K562 (cell line): ENCODE measurements around the gene LIMCH1.

Experiments used
- AFF4 ChIP-seq: sonication (generic); formaldehyde crosslinking; IDR thresholded peaks from 2 replicates; pipeline ENCODE4 v1.8.0; 2023; ENCODE audit warnings: mild to moderate bottlenecking, missing genetic modification reagents
- CREB3 ChIP-seq: fragments of 450-650 bp; conservative IDR thresholded peaks from 2 replicates; pipeline ENCODE4 v1.6.1; 2016; ENCODE audit warnings: missing genetic modification characterization, low read depth, mild to moderate bottlenecking, missing compliant biosample characterization, moderate library complexity
- ILF3 ChIP-seq: fragments of 450-650 bp; IDR thresholded peaks from 2 replicates; pipeline ENCODE4 v1.6.1; 2018; ENCODE audit warnings: antibody characterized with exemption, mild to moderate bottlenecking, moderate library complexity, borderline replicate concordance
- MAFF ChIP-seq: IDR thresholded peaks from 2 replicates; pipeline ENCODE4 v1.6.1; 2012; ENCODE audit warnings: low read length, improper control_type of control experiment
- POLR2A ChIP-seq: fragments of 450-650 bp; conservative IDR thresholded peaks from 2 replicates; pipeline ENCODE4 v1.6.1; 2016
- PTBP1 ChIP-seq: fragments of 200-400 bp; formaldehyde crosslinking; IDR thresholded peaks from 2 replicates; pipeline ENCODE4 v1.6.1; 2017; ENCODE audit warnings: low read depth, low read length
- TEAD2 ChIP-seq: fragments of 450-650 bp; IDR thresholded peaks from 2 replicates; pipeline ENCODE4 v1.6.1; 2016; ENCODE audit warnings: missing genetic modification characterization, control low read depth, missing compliant biosample characterization
- TRIM28 ChIP-seq: fragments of 450-650 bp; IDR thresholded peaks from 2 replicates; pipeline ENCODE4 v1.6.1; 2017
- ZBTB34 ChIP-seq: fragments of 250-450 bp; sonication (Bioruptor Pico); IDR thresholded peaks from 2 replicates; pipeline ENCODE4 v1.8.0; 2021; ENCODE audit warnings: mild to moderate bottlenecking, moderate library complexity
- ZKSCAN8 ChIP-seq: fragments of 200-800 bp; sonication (Bioruptor generic); IDR thresholded peaks from 2 replicates; pipeline ENCODE4 v1.6.1; 2016; ENCODE audit warnings: missing genetic modification characterization, missing compliant biosample characterization
- ZNF197 ChIP-seq: fragments of 200-800 bp; sonication (Bioruptor generic); IDR thresholded peaks from 2 replicates; pipeline ENCODE4 v1.6.1; 2016; ENCODE audit warnings: low read depth, missing genetic modification characterization, missing compliant biosample characterization

GRCh38 chr4:41517121-41517520 lies 20.8 kb upstream of the LIMCH1 start:
- TF ChIP-seq ILF3 (no peak), TRIM28 (no peak), POLR2A (no peak), TEAD2 (tag) (no peak), PTBP1 (no peak), MAFF (no peak), CREB3 (tag) (no peak), ZKSCAN8 (CRISPR knock-in tag) (no peak), AFF4 (CRISPR knock-in tag) (no peak), ZNF197 (no peak), ZBTB34 (CRISPR knock-in tag) (no peak)
